GM08714 (cell line): Measurements from ENCODE around the gene STXBP3.

Source experiments
- H3K4me3 ChIP-seq: fragments of 200-500 bp; sonication (Bioruptor generic); 2 replicates; pipeline ENCODE4 v1.5.1; 2014; ENCODE audit warnings: mild to moderate bottlenecking, low read length, inconsistent platforms
- ZNF274 ChIP-seq: IDR thresholded peaks from 2 replicates; pipeline ENCODE4 v1.6.1; 2012; ENCODE audit warnings: mild to moderate bottlenecking, low read depth, low read length

STXBP3 gene

GRCh38 chr1:108718927-108719655 lies 27.4 kb upstream of the STXBP3 start:
- TF ChIP-seq ZNF274: no peak
- no peak overlapping the region for H3K4me3 ChIP-seq

GRCh38 chr1:108719656-108720435 lies 26.6 kb upstream of the STXBP3 start:
- TF ChIP-seq ZNF274: no peak
- no peak overlapping the region for H3K4me3 ChIP-seq

DNA sequence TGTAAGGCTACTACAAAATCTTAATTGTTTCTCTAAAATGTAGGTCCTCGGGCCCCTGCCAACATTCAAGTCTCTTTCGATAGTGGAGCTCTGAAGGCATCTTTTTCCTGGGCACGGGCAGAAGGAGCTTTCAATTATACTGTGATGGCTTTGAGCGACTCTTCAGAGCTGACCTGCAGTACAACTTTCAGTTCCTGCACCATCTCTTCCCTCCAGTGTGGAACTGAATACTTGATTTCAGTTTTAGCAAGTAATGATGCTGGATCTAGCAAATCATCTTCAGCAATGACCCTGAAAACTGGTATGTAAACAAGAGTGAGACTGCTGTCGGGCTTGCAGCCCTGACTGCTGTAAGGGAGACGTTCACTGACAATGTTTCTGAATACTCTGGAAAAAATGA lies 24.2 kb upstream of the STXBP3 start:
- no peak overlapping the region for H3K4me3 ChIP-seq
- no peak for TF ChIP-seq ZNF274

DNA sequence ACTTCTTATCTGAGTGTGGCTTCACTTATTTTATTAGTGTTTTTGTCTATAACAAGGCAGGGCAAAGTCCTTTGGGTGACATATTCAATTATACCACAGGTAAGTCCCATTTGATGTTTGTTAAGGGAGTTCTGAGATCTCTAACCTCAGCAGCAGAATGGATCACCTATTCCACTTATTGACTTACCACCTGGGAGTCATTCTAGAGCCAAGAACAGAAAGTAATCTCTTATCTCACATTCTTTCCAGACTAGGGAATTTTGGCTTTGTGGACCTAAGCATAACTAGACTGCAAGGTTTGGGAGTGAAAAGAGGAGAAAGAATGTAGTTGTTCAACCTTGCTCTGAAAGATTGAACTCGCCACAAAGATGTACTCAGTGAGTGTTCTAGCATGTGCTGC lies 20.6 kb upstream of the STXBP3 start:
- TF ChIP-seq ZNF274: no peak

GRCh38 chr1:108728327-108728923 lies 18.0 kb upstream of the STXBP3 start:
- TF ChIP-seq ZNF274: no peak
- H3K4me3 ChIP-seq: no peak overlapping the region

More for the DNA sequence above, 20.6 kb upstream of the STXBP3 start:
- no peak overlapping the region for H3K4me3 ChIP-seq

GRCh38 chr1:108729481-108729880 lies 17.0 kb upstream of the STXBP3 start:
- no peak overlapping the region for H3K4me3 ChIP-seq
- TF ChIP-seq ZNF274: no peak

GRCh38 chr1:108732398-108732797 lies 14.1 kb upstream of the STXBP3 start:
- no peak for TF ChIP-seq ZNF274
- H3K4me3 ChIP-seq: no peak overlapping the region

GRCh38 chr1:108734171-108734865 lies 12.2 kb upstream of the STXBP3 start:
- no peak for TF ChIP-seq ZNF274

GRCh38 chr1:108742253-108742652 lies 4.2 kb upstream of the STXBP3 start:
- no peak for TF ChIP-seq ZNF274

More at GRCh38 chr1:108734171-108734865, 12.2 kb upstream of the STXBP3 start:
- H3K4me3 ChIP-seq: no peak overlapping the region

GRCh38 chr1:108745980-108746381 lies 493 bp upstream of the STXBP3 start:
- H3K4me3 ChIP-seq: no peak overlapping the region
- no peak for TF ChIP-seq ZNF274

More at GRCh38 chr1:108742253-108742652, 4.2 kb upstream of the STXBP3 start:
- no peak overlapping the region for H3K4me3 ChIP-seq

DNA sequence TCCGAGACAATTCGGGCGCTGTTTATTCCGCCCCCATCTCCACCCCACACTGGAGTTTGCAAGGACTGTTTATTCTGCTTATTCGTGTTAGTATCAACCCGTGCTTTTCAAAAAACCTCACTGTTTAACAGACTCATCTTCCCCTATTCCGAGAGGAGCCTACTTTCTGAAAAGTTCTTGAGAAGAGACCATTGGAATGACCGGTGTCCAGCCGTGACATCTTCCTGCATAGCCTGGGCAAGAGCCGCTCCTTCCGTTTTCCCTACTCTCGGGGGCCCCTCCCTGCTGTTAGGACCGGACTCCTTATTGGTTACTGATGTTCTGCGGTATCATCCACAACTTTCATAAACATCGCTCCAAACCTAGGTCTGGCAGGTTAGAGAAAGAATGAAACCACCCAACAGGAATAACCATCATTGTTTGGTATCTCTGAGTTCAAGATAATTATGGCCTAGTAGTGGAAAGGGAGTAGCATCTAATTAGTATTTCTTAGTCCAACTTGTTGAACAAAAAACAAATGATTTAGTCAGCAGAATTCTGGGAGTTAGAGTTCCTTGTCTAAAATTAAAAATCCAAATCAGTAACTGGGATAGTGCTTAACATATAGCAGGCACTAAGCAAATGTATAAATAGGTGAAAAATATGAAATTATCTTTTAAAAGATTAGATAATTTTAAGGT lies 837 bp downstream of the STXBP3 start:
- TF ChIP-seq ZNF274: no peak
- peak overlapping the region; percentile 99 for H3K4me3 ChIP-seq

- no peak overlapping the region; the same call in 1 of the 2 replicates for H3K4me3 ChIP-seq
- no peak for TF ChIP-seq ZNF274
Measured at GRCh38 chr1:108747898-108748297, 1.4 kb downstream of the STXBP3 start.

DNA sequence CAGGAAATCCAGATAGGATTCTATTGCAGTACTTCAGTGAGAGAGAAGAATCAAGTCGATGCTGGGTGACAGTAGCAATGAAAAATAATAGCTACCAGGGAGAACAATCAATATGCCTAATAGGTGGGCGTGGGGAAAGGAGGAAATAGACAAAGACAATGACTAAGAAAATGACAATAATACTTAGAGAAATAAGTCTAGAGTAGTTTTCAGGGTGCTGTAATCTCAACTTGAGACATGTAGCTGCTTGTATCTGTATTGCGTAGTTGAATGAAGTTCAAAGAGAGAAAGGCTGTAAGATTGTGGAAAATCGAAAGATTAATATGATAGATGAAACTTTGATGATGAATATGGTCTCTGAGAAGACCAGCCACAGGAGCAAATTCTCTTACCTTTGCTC lies 2.6 kb downstream of the STXBP3 start:
- TF ChIP-seq ZNF274: no peak
- no peak overlapping the region for H3K4me3 ChIP-seq
